Measurements from ENCODE around the gene ZIK1.

Gene ZIK1

GRCh38 chr19:57583521-57584416 is at the start of gene ZIK1:
Gene ZIK1, plus strand, starts transcription at chr19:57584145. Its CDS starts 212 bp downstream, at chr19:57584357.
- TF ChIP-seq CTCF (IDR thresholded peaks at IDR 0.05; ENCODE audit: borderline replicate concordance, control extremely low read depth, extremely low read depth, insufficient read depth, missing control alignments) = no peak
- in situ Hi-C loops (cut with MboI; ENCODE audit: low sequenced_read_pairs, unreplicated experiment) = no loop called here
- DNase-seq (ENCODE audit: low spot score) = peak; percentile 95

- DNase-seq (ENCODE audit: low spot score) = no peak
- no peak for TF ChIP-seq CTCF (IDR thresholded peaks at IDR 0.05; ENCODE audit: borderline replicate concordance, control extremely low read depth, extremely low read depth, insufficient read depth, missing control alignments)
- in situ Hi-C loops (cut with MboI; ENCODE audit: low sequenced_read_pairs, unreplicated experiment) = no loop called here
Observed at GRCh38 chr19:57537953-57538547, 45.9 kb upstream of the ZIK1 start.

DNA sequence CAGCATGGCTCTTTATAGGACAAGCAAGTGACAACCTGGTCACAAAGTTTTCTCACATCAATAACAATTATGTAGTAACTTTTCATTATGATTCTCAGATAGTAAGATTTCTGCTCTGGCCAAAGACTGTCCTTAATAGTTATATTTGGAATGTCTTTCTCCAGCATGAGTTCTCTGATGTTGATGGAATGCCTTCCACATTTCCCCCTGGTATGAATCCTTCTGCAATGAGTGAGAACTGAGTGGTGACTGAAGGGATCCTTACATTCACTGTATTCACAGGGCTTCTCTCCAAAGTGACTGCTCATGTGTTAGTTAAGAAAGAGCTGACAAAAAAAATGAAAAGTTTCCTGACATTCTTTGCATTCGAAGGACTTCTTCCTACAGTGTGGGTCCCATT is 37.4 kb upstream of the ZIK1 start:
- in situ Hi-C loops (cut with MboI; ENCODE audit: low sequenced_read_pairs, unreplicated experiment) = no loop called here
- no peak for DNase-seq (ENCODE audit: low spot score)
- TF ChIP-seq CTCF (IDR thresholded peaks at IDR 0.05; ENCODE audit: borderline replicate concordance, control extremely low read depth, extremely low read depth, insufficient read depth, missing control alignments) = no peak

DNA sequence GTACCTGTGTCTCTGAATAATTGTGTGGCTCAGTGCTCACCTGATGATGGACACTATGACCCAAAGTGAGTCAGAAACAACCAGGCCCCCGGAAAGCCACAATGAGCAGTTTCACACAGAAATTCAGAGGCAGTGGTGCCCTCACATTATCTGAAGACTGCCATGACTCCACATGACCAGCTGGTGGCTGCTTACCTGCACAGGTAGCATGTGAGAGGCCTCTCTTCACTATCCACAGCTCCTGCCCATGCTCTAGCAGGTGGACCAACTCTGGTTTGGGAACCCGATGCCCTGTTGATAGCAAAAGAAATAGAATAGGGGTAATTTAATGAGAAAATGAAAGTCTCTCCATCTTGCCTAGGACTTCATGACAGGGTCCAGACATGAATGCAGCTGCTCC is 31.5 kb upstream of the ZIK1 start:
- TF ChIP-seq CTCF (IDR thresholded peaks at IDR 0.05; ENCODE audit: borderline replicate concordance, control extremely low read depth, extremely low read depth, insufficient read depth, missing control alignments) = no peak
- in situ Hi-C loops (cut with MboI; ENCODE audit: low sequenced_read_pairs, unreplicated experiment) = no loop called here
- DNase-seq (ENCODE audit: low spot score) = no peak

DNA sequence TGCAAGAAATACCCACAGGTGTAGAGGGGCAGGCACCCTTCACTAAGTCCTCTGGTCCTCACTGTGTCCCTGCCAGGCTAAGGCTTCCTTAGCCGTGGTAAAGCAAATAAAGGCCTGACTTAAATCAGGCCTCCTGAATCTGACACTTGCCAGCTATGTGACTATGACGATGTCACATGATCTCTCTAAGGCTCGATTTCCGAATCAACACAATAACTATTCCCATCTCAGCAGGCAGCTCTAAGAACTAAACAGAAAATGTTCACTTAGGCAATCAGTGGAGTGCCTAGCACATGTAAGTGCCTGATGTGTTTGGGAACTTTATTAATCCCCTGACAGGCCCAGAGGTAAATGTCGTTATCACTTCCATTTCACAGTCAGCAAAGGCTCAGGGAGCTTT is 26.3 kb upstream of the ZIK1 start:
- DNase-seq (ENCODE audit: low spot score) = no peak
- no peak for TF ChIP-seq CTCF (IDR thresholded peaks at IDR 0.05; ENCODE audit: borderline replicate concordance, control extremely low read depth, extremely low read depth, insufficient read depth, missing control alignments)
- in situ Hi-C loops (cut with MboI; ENCODE audit: low sequenced_read_pairs, unreplicated experiment) = no loop called here

DNA sequence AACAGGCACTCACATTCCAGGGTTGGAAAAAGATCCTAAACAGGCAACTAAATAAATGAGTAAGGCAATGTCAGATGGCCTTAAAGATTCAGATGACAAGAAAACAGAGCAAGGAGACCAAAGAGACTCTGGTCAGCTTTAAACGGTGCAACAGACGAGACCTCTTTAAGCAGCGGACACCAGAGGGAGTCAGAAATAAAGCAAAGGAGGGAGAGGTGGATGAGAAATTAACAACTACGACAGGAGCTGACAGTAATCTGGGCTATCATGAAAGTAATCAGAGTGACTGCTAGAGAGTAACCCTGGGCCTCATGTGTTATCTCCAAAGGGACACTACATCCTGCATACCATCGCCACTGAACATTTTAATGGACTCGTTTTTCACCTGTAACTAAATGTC is 25.4 kb upstream of the ZIK1 start:
- in situ Hi-C loops (cut with MboI; ENCODE audit: low sequenced_read_pairs, unreplicated experiment) = no loop called here
- no peak for TF ChIP-seq CTCF (IDR thresholded peaks at IDR 0.05; ENCODE audit: borderline replicate concordance, control extremely low read depth, extremely low read depth, insufficient read depth, missing control alignments)
- peak; percentile 27 for DNase-seq (ENCODE audit: low spot score)

Measured in GM13976 (cell line).